Measurements from ENCODE around the gene CPED1. TPM values are rescaled to one million over a fixed set of nuclear protein-coding genes. Genes with fewer than 3 reads are reported as not detected.

The CPED1 gene
- total RNA-seq, 1 experiment from 2014 or later = 0.13 TPM

- no peak overlapping the region for H4K91ac ChIP-seq (ENCODE audit: insufficient read length, low read depth, low read length)
- no peak overlapping the region for H4K5ac ChIP-seq (ENCODE audit: insufficient read length, low read depth, low read length)
- no peak overlapping the region for H2AK5ac ChIP-seq (ENCODE audit: insufficient read length, low read length)
- DNase-seq = no peak
- H3K27me3 ChIP-seq (ENCODE audit: insufficient read depth, low read length) = no peaks in the 10 kb centered on the region
- no peak overlapping the region for H2BK120ac ChIP-seq (ENCODE audit: low read depth, low read length, poor library complexity, severe bottlenecking)
- H3T11ph ChIP-seq (ENCODE audit: low read length) = no peak overlapping the region
- Mint-ChIP-seq H3K27ac (peak overlapping the region in 1 of 3 experiments; percentile 80; a peak in 1 of 7 replicates), H3K4me3 (no peak overlapping the region), H3K9me3 (no peaks in the 10 kb centered on the region), H3K27me3 (ENCODE audit: low read depth) (no peaks in the 10 kb centered on the region), H3K36me3 (ENCODE audit: insufficient read depth in 1 of 3, low read depth in 3 of 3) (no peaks in the 10 kb centered on the region), H3K4me1 (peaks cover 17 to 20% of the 10 kb centered on the region in 2 experiments)
- H3K56ac ChIP-seq (ENCODE audit: insufficient read length, low read depth, low read length) = no peak overlapping the region
- no peak overlapping the region for H3K4ac ChIP-seq (ENCODE audit: low read depth, low read length)
- no peaks in the 10 kb centered on the region for H3K9me3 ChIP-seq (ENCODE audit: control insufficient read depth, low read depth, low read length)
- no peak overlapping the region for H2BK12ac ChIP-seq (ENCODE audit: insufficient read length, low read depth, low read length)
- TF ChIP-seq CTCF (conservative IDR thresholded peaks at IDR 0.05) = no peak
- H2BK15ac ChIP-seq (ENCODE audit: low read depth, low read length) = no peak overlapping the region
- no peak overlapping the region for H3K9ac ChIP-seq (ENCODE audit: extremely low read depth, insufficient read length, low read length)
- H4K8ac ChIP-seq (replicated peaks; ENCODE audit: insufficient read length, low read depth, low read length) = no peak overlapping the region
- no peak overlapping the region for H2BK20ac ChIP-seq (ENCODE audit: low read depth, low read length, poor library complexity, severe bottlenecking)
- no peak overlapping the region for H2BK5ac ChIP-seq (ENCODE audit: insufficient read length, low read length)
- H2AFZ ChIP-seq (ENCODE audit: low read length) = no peak overlapping the region
- H3K27ac ChIP-seq (ENCODE audit: insufficient read length, low read depth, low read length) = no peak overlapping the region
- H3K14ac ChIP-seq (ENCODE audit: insufficient read depth, low read length) = no peak overlapping the region
- H3K23me2 ChIP-seq (ENCODE audit: insufficient read length, low read depth, low read length, poor library complexity, severe bottlenecking) = no peaks in the 10 kb centered on the region
- H3K79me1 ChIP-seq (ENCODE audit: insufficient read depth, low read depth, low read length, poor library complexity, severe bottlenecking) = no peaks in the 10 kb centered on the region
- H3K4me2 ChIP-seq (ENCODE audit: insufficient read depth, insufficient read length, low read length) = no peak overlapping the region
- no peak overlapping the region for H3K23ac ChIP-seq (ENCODE audit: insufficient read length, low read depth, low read length)
- H3K79me2 ChIP-seq (ENCODE audit: insufficient read depth, low read length) = no peaks in the 10 kb centered on the region
- no peaks in the 10 kb centered on the region for H3K4me1 ChIP-seq (ENCODE audit: insufficient read depth, low read length)
- no peak overlapping the region for H3K18ac ChIP-seq (ENCODE audit: insufficient read length, low read depth, low read length)
- no peaks in the 10 kb centered on the region for H4K20me1 ChIP-seq (ENCODE audit: control insufficient read depth, insufficient read depth, insufficient read length)
These were observed 61.4 kb downstream of the CPED1 start for GRCh38 chr7:121049897-121050296.

All from H9 (cell line).